GM12892 (cell line): Measurements from ENCODE around the gene HSPA12A.

Experiments used
- DNase-seq: peaks from one replicate; pipeline ENCODE4 v3.0.0; 2011; ENCODE audit not compliant: insufficient read length
- FAIRE-seq: peaks from 2 replicates; lab custom pipeline; 2011; peaks lifted over from hg19 to GRCh38; lab: Jason Lieb, UNC
- POLR2A ChIP-seq: IDR thresholded peaks from 2 replicates; pipeline ENCODE4 v1.6.1; 2011; ENCODE audit warnings: low read depth, low read length, control low read depth
- POLR2AphosphoS5 ChIP-seq: IDR thresholded peaks from 2 replicates; pipeline ENCODE4 v1.6.1; 2011; ENCODE audit warnings: low read depth, low read length, control low read depth
- TAF1 ChIP-seq: IDR thresholded peaks from 2 replicates; pipeline ENCODE4 v1.6.1; 2011; ENCODE audit warnings: low read depth, mild to moderate bottlenecking, control low read depth, low read length, borderline replicate concordance

HSPA12A gene

DNA sequence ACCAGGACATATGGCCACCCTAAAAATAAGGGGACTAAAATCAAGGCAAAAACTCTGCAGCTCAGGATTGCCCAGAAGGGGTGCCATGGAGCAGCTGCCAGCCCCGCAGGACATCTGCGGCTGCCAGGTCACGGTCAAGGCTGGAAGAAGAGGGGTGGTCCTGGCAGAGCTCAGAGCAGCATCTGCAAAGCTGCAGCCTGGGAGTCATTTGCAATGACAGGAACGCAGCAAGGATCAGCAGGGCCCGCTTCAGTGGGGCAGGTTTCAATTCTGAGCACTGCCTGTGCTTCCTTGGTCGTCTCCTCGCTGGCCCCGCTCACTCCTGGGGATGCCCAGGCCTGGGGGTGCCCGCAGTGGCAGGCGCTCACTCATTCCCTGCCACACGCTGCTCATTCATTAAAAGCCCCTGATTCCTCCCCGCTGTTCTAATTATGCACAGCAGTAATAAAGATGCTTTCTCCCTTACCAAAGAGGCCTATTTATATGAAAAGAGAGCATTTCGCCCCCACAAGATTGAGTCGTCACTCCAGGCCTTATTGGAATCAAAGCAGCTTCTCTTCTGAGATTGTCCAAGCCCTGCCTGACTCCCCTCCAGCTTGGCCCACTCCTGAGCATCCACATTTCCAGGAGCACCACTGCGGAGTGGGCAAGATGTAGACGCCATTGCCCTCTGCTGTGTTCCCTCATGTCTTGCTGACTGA is 4.6 kb downstream of the HSPA12A start:
- no peak for FAIRE-seq
- no peak for DNase-seq
- no peak for TF ChIP-seq POLR2AphosphoS5
- no peak for TF ChIP-seq TAF1
- no peak for TF ChIP-seq POLR2A

DNA sequence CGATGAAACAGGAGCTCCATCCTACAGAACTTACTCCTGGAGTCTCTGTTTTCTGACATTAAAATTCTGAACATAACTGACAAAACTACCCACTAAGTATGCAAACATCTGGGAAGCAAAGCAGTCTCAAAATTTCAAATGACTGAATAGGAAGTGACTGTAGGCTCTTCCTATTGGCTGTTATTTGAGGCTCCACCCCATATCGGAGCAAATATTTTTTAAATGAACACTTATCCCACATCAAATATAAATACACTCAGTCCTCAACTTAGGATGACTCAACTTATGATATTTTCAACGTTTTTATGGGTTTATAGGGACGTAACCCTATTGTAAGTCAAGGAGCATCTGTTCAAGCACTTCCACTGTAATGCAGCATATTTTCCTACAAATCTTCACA is 8.8 kb downstream of the HSPA12A start:
- no peak for TF ChIP-seq TAF1
- no peak for TF ChIP-seq POLR2A
- TF ChIP-seq POLR2AphosphoS5 = no peak
- DNase-seq (no peak), FAIRE-seq (no peak)

GRCh38 chr10:116732573-116732972 is 9.8 kb downstream of the HSPA12A start:
- no peak for DNase-seq
- TF ChIP-seq POLR2A (no peak), TAF1 (no peak), POLR2AphosphoS5 (no peak)
- FAIRE-seq = no peak

GRCh38 chr10:116730464-116731260 is 11.7 kb downstream of the HSPA12A start:
- FAIRE-seq (no peak), DNase-seq (no peak)
- TF ChIP-seq TAF1 = no peak
- TF ChIP-seq POLR2AphosphoS5 = no peak
- no peak for TF ChIP-seq POLR2A

- DNase-seq (no peak), FAIRE-seq (no peak)
- TF ChIP-seq POLR2A (no peak), POLR2AphosphoS5 (no peak), TAF1 (no peak)
These were observed 13.1 kb downstream of the HSPA12A start for GRCh38 chr10:116729243-116729642.

- FAIRE-seq = no peak
- TF ChIP-seq POLR2A (no peak), TAF1 (no peak), POLR2AphosphoS5 (no peak)
- no peak for DNase-seq
These were observed 13.8 kb downstream of the HSPA12A start for GRCh38 chr10:116728526-116729096.

DNA sequence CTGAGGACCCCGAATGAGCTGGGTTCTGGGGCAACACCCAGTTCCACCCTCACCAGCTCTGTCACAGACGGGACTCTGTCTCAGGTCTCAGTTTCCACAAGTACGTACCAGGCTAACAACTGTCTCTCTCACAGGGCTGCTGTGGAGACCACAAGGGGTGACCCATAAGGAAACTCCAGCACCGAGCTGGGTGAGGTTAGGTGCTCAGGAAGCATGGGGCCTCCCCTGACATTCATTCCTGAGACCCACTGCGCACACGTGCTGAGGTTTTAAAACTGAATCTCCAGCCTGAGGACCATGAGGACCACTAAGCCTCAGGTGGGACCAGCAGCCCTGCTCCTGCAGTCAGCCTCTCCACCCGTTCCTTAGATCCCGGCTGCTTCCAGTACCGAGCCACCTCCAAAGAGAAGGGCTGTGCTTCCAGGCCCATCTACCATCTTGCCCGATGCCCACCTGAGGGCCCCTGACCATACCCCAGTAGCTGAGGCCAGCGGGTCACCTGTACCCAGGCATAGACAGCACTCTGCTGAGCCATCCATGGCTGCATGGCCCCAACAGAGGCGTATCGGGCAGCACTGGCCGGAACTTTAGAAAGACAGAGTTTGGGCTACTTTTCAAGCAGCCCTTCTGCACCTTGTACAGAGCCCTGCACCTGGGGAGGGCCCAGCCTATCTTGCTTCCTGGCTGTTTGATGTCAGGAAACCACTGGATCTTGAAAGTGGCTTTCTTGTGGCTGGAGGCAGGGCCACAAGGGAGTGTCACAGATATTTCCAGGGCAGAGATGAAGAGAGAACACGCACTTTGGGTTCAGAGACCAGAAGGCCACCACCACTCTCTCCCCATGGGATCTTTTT is 18.7 kb downstream of the HSPA12A start:
- TF ChIP-seq TAF1 (no peak), POLR2A (no peak), POLR2AphosphoS5 (no peak)

DNA sequence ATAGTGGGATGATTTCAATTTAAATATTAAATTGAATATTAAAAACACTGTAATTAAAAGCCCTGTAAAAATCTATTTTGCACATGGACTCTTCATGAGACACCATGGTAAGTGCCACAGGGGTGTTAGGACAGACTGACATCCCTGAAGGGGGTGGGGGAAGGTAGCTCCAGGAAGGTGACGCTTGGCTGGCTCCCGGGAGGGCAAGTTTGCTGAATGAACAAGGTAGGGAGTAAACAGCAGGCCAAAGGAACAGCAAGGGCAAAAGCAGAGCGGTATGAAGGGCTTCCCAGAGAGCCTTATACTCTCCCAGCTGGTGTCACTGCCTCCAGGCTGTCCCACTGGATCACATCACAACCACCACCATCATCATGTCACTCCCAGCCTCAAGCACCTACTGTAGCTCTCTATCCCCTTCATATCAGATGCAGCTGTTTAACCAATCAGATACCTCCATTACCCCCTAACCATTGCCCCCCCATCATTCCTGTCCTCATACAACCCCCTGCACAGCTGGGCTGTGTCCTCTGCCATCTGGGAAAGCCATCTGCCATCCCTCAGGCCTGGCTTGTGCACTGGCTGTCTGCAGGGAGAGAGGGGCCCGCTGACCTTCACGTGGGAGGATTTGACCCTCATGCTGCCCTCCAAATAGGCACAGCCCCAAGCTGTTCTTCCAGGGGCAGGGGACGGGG is 19.5 kb downstream of the HSPA12A start:
- no peak for FAIRE-seq
- DNase-seq = no peak
- TF ChIP-seq TAF1 (no peak), POLR2A (no peak), POLR2AphosphoS5 (no peak)

More for the DNA sequence above, 18.7 kb downstream of the HSPA12A start:
- DNase-seq (no peak), FAIRE-seq (no peak)

- TF ChIP-seq POLR2A = no peak
- no peak for TF ChIP-seq TAF1
- TF ChIP-seq POLR2AphosphoS5 = no peak
- no peak for DNase-seq
- no peak for FAIRE-seq
These were observed 20.6 kb downstream of the HSPA12A start for GRCh38 chr10:116721547-116722392.
